ENCODE measurements around the gene HOXB2.

HOXB2 gene

GRCh38 chr17:48565022-48565554 is 20.2 kb upstream of the HOXB2 start:
- no peaks in the 10 kb centered on the region for H3K9me3 ChIP-seq (ENCODE audit: control insufficient read depth, low read length)
- H3K36me3 ChIP-seq (ENCODE audit: control insufficient read depth, insufficient read depth, low read length) = no peaks in the 10 kb centered on the region
- WGBS, 2 experiments (ENCODE audit: insufficient coverage in 2 of 2) = no CpG with 5 or more reads among the region's 2 CpGs
- peaks cover 23% of the 10 kb centered on the region for H3K4me1 ChIP-seq (ENCODE audit: control insufficient read depth, insufficient read depth, low read length, poor library complexity, severe bottlenecking)
- H3K4me3 ChIP-seq (ENCODE audit: extremely low read depth, insufficient read depth, low read length, poor library complexity, severe bottlenecking) = no peak overlapping the region
- H3K27ac ChIP-seq (ENCODE audit: low read depth, low read length, severe bottlenecking) = peak overlapping the region; percentile 41

- Histone ChIP-seq H3K4me1 (ENCODE audit: control insufficient read depth, insufficient read depth, low read length, poor library complexity, severe bottlenecking) (peaks cover 16% of the 10 kb centered on the region), H3K36me3 (ENCODE audit: control insufficient read depth, insufficient read depth, low read length) (no peaks in the 10 kb centered on the region), H3K4me3 (ENCODE audit: extremely low read depth, insufficient read depth, low read length, poor library complexity, severe bottlenecking) (peak overlapping the region; percentile 37), H3K27ac (ENCODE audit: low read depth, low read length, severe bottlenecking) (peak overlapping the region; percentile 57), H3K9me3 (ENCODE audit: control insufficient read depth, low read length) (no peaks in the 10 kb centered on the region)
- 1 to 4% methylated on average over 25 to 61 of the region's 73 CpGs for WGBS, 2 experiments (ENCODE audit: insufficient coverage in 2 of 2)
These were observed 19.5 kb upstream of the HOXB2 start for GRCh38 chr17:48564188-48565021.

- no peaks in the 10 kb centered on the region for H3K9me3 ChIP-seq (ENCODE audit: control insufficient read depth, low read length)
- H3K36me3 ChIP-seq (ENCODE audit: control insufficient read depth, insufficient read depth, low read length) = no peaks in the 10 kb centered on the region
- 9% methylated on average over 4 to 6 of the region's 10 CpGs for WGBS, 2 experiments (ENCODE audit: insufficient coverage in 2 of 2)
- peak overlapping the region; percentile 57 for H3K27ac ChIP-seq (ENCODE audit: low read depth, low read length, severe bottlenecking)
- H3K4me1 ChIP-seq (ENCODE audit: control insufficient read depth, insufficient read depth, low read length, poor library complexity, severe bottlenecking) = peaks cover 16% of the 10 kb centered on the region
- peak overlapping the region; percentile 32 for H3K4me3 ChIP-seq (ENCODE audit: extremely low read depth, insufficient read depth, low read length, poor library complexity, severe bottlenecking)
These were observed 18.9 kb upstream of the HOXB2 start for GRCh38 chr17:48563867-48564187.

GRCh38 chr17:48563385-48563838 is 18.5 kb upstream of the HOXB2 start:
- H3K4me3 ChIP-seq (ENCODE audit: extremely low read depth, insufficient read depth, low read length, poor library complexity, severe bottlenecking) = peak overlapping the region; percentile 32
- H3K27ac ChIP-seq (ENCODE audit: low read depth, low read length, severe bottlenecking) = peak overlapping the region; percentile 57
- no peaks in the 10 kb centered on the region for H3K9me3 ChIP-seq (ENCODE audit: control insufficient read depth, low read length)
- H3K36me3 ChIP-seq (ENCODE audit: control insufficient read depth, insufficient read depth, low read length) = no peaks in the 10 kb centered on the region
- peaks cover 16% of the 10 kb centered on the region for H3K4me1 ChIP-seq (ENCODE audit: control insufficient read depth, insufficient read depth, low read length, poor library complexity, severe bottlenecking)
- WGBS, 2 experiments (ENCODE audit: insufficient coverage in 2 of 2) = 25 to 31% methylated on average over 5 of the region's 6 CpGs

- Histone ChIP-seq H3K27ac (ENCODE audit: low read depth, low read length, severe bottlenecking) (no peak overlapping the region), H3K4me1 (ENCODE audit: control insufficient read depth, insufficient read depth, low read length, poor library complexity, severe bottlenecking) (peaks cover 16% of the 10 kb centered on the region), H3K9me3 (ENCODE audit: control insufficient read depth, low read length) (no peaks in the 10 kb centered on the region), H3K4me3 (ENCODE audit: extremely low read depth, insufficient read depth, low read length, poor library complexity, severe bottlenecking) (no peak overlapping the region), H3K36me3 (ENCODE audit: control insufficient read depth, insufficient read depth, low read length) (no peaks in the 10 kb centered on the region)
- WGBS, 2 experiments (ENCODE audit: insufficient coverage in 2 of 2) = 25 to 50% methylated on average over 2 to 3 of the region's 5 CpGs
These were observed 18.0 kb upstream of the HOXB2 start for GRCh38 chr17:48562934-48563333.

GRCh38 chr17:48561884-48562810 is 17.2 kb upstream of the HOXB2 start:
- 42 to 55% methylated on average over 9 to 10 of the region's 15 CpGs for WGBS, 2 experiments (ENCODE audit: insufficient coverage in 2 of 2)
- no peak overlapping the region for H3K4me3 ChIP-seq (ENCODE audit: extremely low read depth, insufficient read depth, low read length, poor library complexity, severe bottlenecking)
- peaks cover 21% of the 10 kb centered on the region for H3K4me1 ChIP-seq (ENCODE audit: control insufficient read depth, insufficient read depth, low read length, poor library complexity, severe bottlenecking)
- H3K36me3 ChIP-seq (ENCODE audit: control insufficient read depth, insufficient read depth, low read length) = no peaks in the 10 kb centered on the region
- no peaks in the 10 kb centered on the region for H3K9me3 ChIP-seq (ENCODE audit: control insufficient read depth, low read length)
- no peak overlapping the region for H3K27ac ChIP-seq (ENCODE audit: low read depth, low read length, severe bottlenecking)

GRCh38 chr17:48559840-48560817 is 15.2 kb upstream of the HOXB2 start:
- H3K4me1 ChIP-seq (ENCODE audit: control insufficient read depth, insufficient read depth, low read length, poor library complexity, severe bottlenecking) = peaks cover 32% of the 10 kb centered on the region
- 21 to 22% methylated on average over 9 to 10 of the region's 14 CpGs for WGBS, 2 experiments (ENCODE audit: insufficient coverage in 2 of 2)
- H3K4me3 ChIP-seq (ENCODE audit: extremely low read depth, insufficient read depth, low read length, poor library complexity, severe bottlenecking) = no peak overlapping the region

GRCh38 chr17:48559122-48559839 is 14.4 kb upstream of the HOXB2 start:
- Histone ChIP-seq H3K9me3 (ENCODE audit: control insufficient read depth, low read length) (no peaks in the 10 kb centered on the region), H3K4me3 (ENCODE audit: extremely low read depth, insufficient read depth, low read length, poor library complexity, severe bottlenecking) (no peak overlapping the region), H3K36me3 (ENCODE audit: control insufficient read depth, insufficient read depth, low read length) (no peaks in the 10 kb centered on the region), H3K4me1 (ENCODE audit: control insufficient read depth, insufficient read depth, low read length, poor library complexity, severe bottlenecking) (peaks cover 24% of the 10 kb centered on the region), H3K27ac (ENCODE audit: low read depth, low read length, severe bottlenecking) (peak overlapping the region; percentile 37)
- WGBS, 2 experiments (ENCODE audit: insufficient coverage in 2 of 2) = 13 to 16% methylated on average over 3 to 10 of the region's 16 CpGs

More at GRCh38 chr17:48559840-48560817, 15.2 kb upstream of the HOXB2 start:
- peak overlapping the region; percentile 37 for H3K27ac ChIP-seq (ENCODE audit: low read depth, low read length, severe bottlenecking)
- H3K9me3 ChIP-seq (ENCODE audit: control insufficient read depth, low read length) = no peaks in the 10 kb centered on the region
- H3K36me3 ChIP-seq (ENCODE audit: control insufficient read depth, insufficient read depth, low read length) = no peaks in the 10 kb centered on the region

- H3K36me3 ChIP-seq (ENCODE audit: control insufficient read depth, insufficient read depth, low read length) = no peaks in the 10 kb centered on the region
- 11 to 25% methylated on average over 1 to 2 of the region's 2 CpGs for WGBS, 2 experiments (ENCODE audit: insufficient coverage in 2 of 2)
- no peak overlapping the region for H3K4me3 ChIP-seq (ENCODE audit: extremely low read depth, insufficient read depth, low read length, poor library complexity, severe bottlenecking)
- no peak overlapping the region for H3K27ac ChIP-seq (ENCODE audit: low read depth, low read length, severe bottlenecking)
- H3K9me3 ChIP-seq (ENCODE audit: control insufficient read depth, low read length) = no peaks in the 10 kb centered on the region
- peaks cover 24% of the 10 kb centered on the region for H3K4me1 ChIP-seq (ENCODE audit: control insufficient read depth, insufficient read depth, low read length, poor library complexity, severe bottlenecking)
These were observed 13.9 kb upstream of the HOXB2 start for GRCh38 chr17:48558831-48559121.

Data from mesodermal cell (in vitro differentiated cells).